Cortex of kidney (tissue), 1 donor: ENCODE data around the gene FN1.

Source experiments
- DNase-seq: peaks from one replicate; lab custom pipeline; 2025; lab: John Stamatoyannopoulos, UW

FN1 gene

GRCh38 chr2:215407061-215407460, 28.8 kb downstream of the FN1 start:
- no peak for DNase-seq

DNA sequence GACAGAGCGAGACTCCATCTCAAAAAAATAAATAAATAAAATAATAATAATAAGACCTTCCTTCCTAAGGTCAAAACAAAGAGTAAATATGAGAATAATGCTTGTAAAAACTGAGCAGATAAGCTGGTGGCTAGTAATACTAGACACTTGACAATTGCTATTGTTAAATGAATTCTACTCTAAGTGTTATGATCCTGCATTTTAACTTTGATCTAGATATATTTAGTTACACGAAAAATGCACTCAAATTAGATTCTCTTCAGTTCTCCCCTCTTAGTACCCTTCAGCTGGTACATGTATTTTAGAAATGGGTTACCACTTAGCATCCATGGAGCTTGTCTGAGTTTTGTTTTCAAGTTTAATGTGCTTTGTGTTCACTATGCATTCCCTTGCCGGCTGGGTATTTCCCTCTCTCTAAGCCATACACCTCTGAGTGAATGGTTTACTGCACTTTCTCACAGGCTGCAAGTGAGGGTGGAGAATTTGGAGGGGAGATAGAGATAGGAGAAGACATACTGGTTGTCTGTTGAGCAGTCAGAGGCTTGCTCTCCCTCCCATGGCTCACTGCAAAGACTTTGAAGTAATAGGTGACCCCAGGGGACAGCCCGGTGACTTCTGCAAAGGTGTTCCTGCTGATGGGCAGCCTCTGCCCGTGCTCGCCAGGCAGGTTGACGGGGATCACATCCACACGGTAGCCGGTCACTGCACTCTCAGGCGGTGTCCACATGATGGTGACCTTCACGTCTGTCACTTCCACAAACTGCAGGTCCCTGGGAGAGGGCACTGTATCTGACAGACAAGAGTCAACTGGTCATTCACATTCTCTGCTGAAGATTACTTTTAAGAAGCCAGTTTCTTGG, 29.9 kb downstream of the FN1 start:
- DNase-seq: no peak

DNA sequence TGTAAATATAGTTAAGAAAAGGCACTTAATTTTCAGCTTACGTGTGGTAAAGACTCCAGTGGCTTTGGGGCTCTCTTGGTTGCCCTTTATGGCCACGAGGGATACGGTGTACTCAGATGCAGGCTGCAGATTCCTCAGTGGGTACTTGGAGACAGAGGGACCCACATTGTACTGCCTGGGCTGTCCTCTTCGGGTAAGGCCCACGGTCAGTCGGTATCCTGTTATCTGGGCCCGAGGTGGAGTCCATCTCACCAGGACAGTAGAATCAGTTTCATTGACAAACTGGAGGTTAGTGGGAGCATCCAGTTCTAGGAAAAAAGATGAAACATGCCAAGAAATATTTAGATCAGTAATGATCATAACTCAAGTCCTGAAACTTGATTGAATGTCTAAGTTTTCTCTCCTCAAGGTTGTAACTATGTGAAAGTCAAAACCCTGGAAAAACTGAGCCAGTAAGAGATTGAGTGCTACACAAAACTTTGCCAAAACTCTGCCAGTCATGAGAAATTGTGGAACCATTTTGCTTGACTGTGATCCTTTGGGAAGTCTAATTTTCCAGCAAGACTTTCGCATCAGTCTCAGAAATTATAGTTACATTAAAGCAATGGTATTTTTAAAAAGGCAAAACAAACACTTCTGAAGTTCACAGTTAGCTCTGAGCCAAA, 31.4 kb downstream of the FN1 start:
- no peak for DNase-seq

GRCh38 chr2:215403441-215404347, 32.2 kb downstream of the FN1 start:
- no peak for DNase-seq

DNA sequence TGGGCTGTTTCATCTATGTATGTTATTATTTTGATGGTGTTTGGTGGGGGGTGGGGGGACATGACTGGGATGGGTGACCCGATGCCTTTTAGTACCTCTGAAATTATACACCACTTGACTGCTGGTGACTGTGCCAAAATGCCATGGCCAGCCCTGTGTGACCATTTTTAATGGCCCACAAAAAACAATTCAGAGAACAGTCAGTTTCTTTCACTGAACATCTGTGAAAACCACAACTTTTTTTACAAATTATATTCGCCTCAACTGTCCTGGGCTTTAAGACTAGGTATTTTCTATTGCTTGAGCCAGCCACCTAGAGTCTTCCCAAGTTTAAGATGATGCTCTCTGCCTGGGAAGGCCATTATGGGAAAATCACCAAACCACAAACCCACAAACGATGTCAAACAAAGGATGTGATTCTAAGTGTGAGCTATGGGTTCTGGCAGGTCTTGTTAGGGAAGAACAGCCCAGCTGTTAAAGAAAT, 33.9 kb downstream of the FN1 start:
- DNase-seq: no peak

GRCh38 chr2:215399067-215399716, 36.7 kb downstream of the FN1 start:
- DNase-seq: no peak

DNA sequence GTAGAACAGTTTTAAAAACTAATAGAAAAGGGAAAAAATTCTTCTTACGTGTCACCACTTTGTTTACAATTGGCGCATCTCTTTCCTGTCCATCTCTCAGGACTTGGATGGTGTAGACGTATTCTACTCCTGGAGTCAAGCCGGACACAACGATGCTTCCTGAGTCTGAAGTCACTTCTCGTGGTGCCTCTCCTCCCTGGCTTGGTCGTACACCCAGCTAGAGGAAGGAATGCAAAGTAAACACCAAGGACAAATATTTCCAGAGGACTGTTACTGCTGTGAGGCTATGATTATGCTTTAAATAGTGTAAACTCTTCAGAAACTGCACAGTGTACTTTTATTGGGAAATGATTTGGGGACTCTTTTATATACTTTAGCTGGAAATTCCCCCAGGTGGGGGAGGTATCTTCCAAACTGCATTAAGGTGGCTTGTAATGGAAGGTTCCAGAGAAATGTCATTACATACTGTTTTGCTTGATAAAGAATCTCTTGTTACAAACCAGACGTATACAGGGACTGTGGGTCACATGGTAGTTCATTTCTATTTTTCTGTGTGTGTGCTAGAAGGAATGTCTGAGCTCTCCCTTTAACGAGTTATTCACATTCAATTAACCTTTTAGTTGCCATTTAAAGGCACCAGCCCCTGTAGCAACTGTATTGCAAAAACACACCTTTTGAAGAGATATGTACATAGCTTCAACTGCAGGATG, 38.1 kb downstream of the FN1 start:
- no peak for DNase-seq

DNA sequence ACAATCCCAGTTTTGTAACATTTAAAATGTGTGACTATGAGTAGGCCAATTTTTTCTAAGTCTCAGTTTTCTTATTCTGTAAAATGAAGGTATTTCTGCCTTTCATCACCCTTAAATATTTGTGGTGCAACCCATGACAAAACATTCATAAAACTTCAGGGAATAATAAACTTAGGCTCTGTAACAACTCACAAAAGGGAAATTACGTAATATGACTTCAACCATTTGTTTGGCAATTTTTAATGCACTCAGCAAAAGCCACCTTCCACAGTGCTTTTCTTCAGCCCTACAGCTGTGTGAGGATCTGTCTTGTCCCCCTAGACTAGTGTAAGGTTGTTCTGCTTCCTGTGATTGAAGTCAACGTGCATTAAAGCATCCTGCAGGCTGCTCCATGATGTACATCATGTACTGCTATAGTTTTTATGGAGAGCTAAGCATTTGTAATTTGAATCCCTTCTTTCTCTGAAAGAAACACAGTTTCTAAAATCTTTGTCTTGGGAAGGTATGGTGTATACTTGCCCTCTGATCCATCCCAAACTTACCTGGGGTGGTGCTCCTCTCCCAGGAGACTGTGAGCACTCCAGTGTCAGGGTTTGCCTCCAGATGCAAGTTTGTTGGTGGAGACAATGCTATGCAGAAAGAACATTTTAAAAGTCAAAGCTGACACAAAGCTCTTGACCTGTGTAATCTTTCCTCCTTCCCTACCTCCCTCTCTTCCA, 39.1 kb downstream of the FN1 start:
- DNase-seq: no peak

- no peak for DNase-seq
Measured at GRCh38 chr2:215395687-215396460, 40.0 kb downstream of the FN1 start.

GRCh38 chr2:215394102-215394805, 41.6 kb downstream of the FN1 start:
- DNase-seq: no peak

- DNase-seq: no peak
Measured at GRCh38 chr2:215392687-215393270, 43.1 kb downstream of the FN1 start.

- no peak for DNase-seq
Measured at GRCh38 chr2:215392164-215392563, 43.7 kb downstream of the FN1 start.

GRCh38 chr2:215391531-215391930, 44.3 kb downstream of the FN1 start:
- no peak for DNase-seq

DNA sequence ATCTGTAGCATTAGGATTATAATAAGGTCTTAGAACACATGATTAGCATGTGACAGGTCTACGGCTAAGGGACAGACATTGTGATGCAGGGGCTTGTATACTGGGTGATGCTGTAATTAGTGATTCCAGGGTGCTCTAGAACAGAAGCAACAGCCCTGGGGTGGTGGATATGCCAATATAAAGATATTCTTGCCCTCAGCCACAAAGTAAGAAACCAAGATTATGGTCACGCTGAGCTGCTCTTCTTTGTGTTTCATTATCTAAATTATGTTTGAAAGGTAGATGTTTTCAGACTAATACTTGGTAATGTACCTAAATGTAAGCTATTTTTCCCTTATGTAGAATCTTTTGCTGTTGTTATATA, 45.3 kb downstream of the FN1 start:
- DNase-seq: no peak

GRCh38 chr2:215388002-215388728, 47.7 kb downstream of the FN1 start:
- DNase-seq: no peak

DNA sequence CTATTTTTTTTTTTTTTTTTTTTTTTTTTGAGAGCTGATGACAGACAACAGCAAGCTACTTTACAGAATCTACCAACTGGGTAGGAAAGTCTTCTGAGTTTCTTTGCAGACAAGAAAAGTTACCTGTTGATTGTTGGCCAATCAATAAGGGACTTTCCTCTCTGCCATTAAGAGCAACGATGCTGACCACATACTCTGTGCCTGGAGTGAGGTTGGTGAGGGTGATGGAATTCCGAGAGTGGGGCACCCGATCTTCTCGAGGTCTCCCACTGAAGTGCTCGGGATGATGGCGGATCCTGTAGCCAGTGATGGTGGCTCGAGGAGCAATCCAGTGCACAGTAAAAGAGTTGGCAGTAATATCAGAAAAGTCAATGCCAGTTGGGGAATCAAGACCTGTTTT, 49.3 kb downstream of the FN1 start:
- no peak for DNase-seq

DNA sequence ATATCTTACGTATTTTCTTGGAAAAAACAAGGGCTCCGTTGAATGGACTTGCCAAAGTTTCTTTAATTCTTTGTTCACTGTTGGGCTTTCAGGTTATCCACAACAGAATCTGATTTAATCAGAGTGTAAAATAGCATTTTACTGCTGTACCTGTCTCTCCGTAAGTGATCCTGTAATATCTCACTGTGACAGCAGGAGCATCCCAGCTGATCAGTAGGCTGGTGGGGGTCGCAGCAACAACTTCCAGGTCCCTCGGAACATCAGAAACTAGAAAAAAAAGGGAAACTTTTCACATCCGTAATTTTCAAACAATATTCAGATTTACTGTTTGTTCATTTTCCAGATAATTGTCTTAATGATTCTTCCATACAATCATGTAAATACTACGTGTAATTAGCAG, 51.2 kb downstream of the FN1 start:
- DNase-seq: no peak

DNA sequence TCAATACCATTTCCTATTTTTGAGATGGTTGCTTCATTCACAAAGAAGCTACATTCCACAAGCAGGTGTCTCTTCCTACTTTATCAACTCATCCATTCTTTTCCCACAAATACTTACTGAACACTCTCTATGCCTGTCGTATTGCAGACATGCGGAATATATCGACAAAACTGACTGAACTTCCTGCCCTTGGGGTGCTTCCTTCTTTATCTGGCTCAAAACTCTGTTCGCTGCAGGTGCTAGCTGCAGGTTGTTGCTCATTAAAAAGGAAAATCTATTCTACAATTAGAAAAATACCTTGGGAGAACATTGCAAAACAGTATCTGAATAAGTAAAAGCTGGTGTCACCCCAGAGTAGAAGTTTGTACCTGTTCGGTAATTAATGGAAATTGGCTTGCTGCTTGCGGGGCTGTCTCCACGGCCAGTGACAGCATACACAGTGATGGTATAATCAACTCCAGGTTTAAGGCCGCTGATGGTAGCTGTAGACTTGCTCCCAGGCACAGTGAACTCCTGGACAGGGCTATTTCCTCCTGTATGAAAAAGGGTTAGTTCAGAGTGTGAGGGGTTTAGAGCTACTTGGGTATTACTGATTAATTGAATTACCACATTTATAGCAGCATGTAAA, 52.1 kb downstream of the FN1 start:
- no peak for DNase-seq
